OCI-LY7 (cell line): ENCODE measurements around the gene OGDH. TPM values are rescaled to one million over a fixed set of nuclear protein-coding genes. Genes with fewer than 3 reads are reported as not detected.

ENCODE experiments used
- BruUV-seq: library from RNA; stranded (reverse); fragments of 400-500 nt; replicated peaks from 2 replicates; lab custom pipeline; 2021; lab: Mats Ljungman, UMichigan
- CTCF ChIA-PET: fragments of 300-600 bp; sonication (Branson Sonifier 250); formaldehyde crosslinking; loops from one replicate; lab custom pipeline; 2022; ENCODE audit warnings: antibody characterized with exemption; ENCODE audit not compliant: unreplicated experiment; lab: Charles Lee
- POLR2A ChIA-PET: fragments of 300-600 bp; sonication (Branson Sonifier 250); formaldehyde crosslinking; loops from one replicate; lab custom pipeline; 2022; ENCODE audit warnings: antibody characterized with exemption; lab: Charles Lee
- DNase-seq: peaks from one replicate; pipeline ENCODE4 v3.0.0-alpha.2; 2015; ENCODE audit warnings: low spot score
- H2AFZ ChIP-seq: fragments of 200-600 bp; sonication (generic), shearing (Covaris generic); 2 replicates; pipeline ENCODE4 v1.6.1; 2014; ENCODE audit warnings: mild to moderate bottlenecking, antibody characterized with exemption, low read length, moderate library complexity
- H3K27ac ChIP-seq: fragments of 200-600 bp; sonication (generic); 2 replicates; pipeline ENCODE4 v1.5.1; 2014; ENCODE audit warnings: mixed run types, low read depth, mild to moderate bottlenecking, moderate library complexity, low read length, inconsistent platforms; ENCODE audit not compliant: poor library complexity, severe bottlenecking
- H3K36me3 ChIP-seq: fragments of 200-600 bp; sonication (generic); 2 replicates; pipeline ENCODE4 v1.6.1; 2014; ENCODE audit warnings: mild to moderate bottlenecking, antibody characterized with exemption, low read length, moderate library complexity, mixed read lengths; ENCODE audit not compliant: insufficient read depth
- H3K4me1 ChIP-seq: fragments of 200-600 bp; sonication (generic); 2 replicates; pipeline ENCODE4 v1.5.1; 2014; ENCODE audit warnings: mild to moderate bottlenecking, low read length; ENCODE audit not compliant: insufficient read depth, poor library complexity, severe bottlenecking
- H3K4me2 ChIP-seq: fragments of 200-600 bp; sonication (generic); 2 replicates; pipeline ENCODE4 v1.6.1; 2014; ENCODE audit warnings: mild to moderate bottlenecking, low read length
- H3K4me3 ChIP-seq: fragments of 200-600 bp; sonication (generic); 2 replicates; pipeline ENCODE4 v1.5.1; 2014; ENCODE audit warnings: mild to moderate bottlenecking, low read depth, low read length; ENCODE audit not compliant: poor library complexity, severe bottlenecking
- H3K79me2 ChIP-seq: fragments of 200-600 bp; sonication (generic); 2 replicates; pipeline ENCODE4 v1.6.1; 2016; ENCODE audit warnings: low read depth, mild to moderate bottlenecking, low read length, moderate library complexity, mixed read lengths; ENCODE audit not compliant: insufficient read depth
- H3K9me2 ChIP-seq: fragments of 200-600 bp; sonication (generic); 2 replicates; pipeline ENCODE4 v1.6.1; 2016; ENCODE audit warnings: mild to moderate bottlenecking, low read length, mixed read lengths; ENCODE audit not compliant: insufficient read depth
- H3K9me3 ChIP-seq: fragments of 200-600 bp; sonication (generic); 2 replicates; pipeline ENCODE4 v1.6.1; 2014; ENCODE audit warnings: mild to moderate bottlenecking, mixed run types, low read length, mixed read lengths
- H4K20me1 ChIP-seq: fragments of 200-600 bp; sonication (generic); 2 replicates; pipeline ENCODE4 v1.6.1; 2014; ENCODE audit warnings: mild to moderate bottlenecking, antibody characterized with exemption, low read length, moderate library complexity, mixed read lengths; ENCODE audit not compliant: insufficient read depth
- CTCF ChIP-seq: fragments of 200-600 bp; sonication (generic); conservative IDR thresholded peaks from 2 replicates; pipeline ENCODE4 v1.5.1; 2014; ENCODE audit warnings: mild to moderate bottlenecking, antibody characterized with exemption, low read length, moderate library complexity, mixed read lengths
- EZH2phosphoT487 ChIP-seq: fragments of 200-600 bp; sonication (generic); IDR thresholded peaks from 2 replicates; pipeline ENCODE4 v1.6.1; 2018; ENCODE audit warnings: low read depth, borderline replicate concordance, mild to moderate bottlenecking, mixed run types, antibody characterized with exemption, low read length, moderate library complexity, mixed read lengths
- intact Hi-C: fragments of 100-400 bp; cut with micrococcal nuclease; formaldehyde crosslinking; loops from one replicate; pipeline ENCODE4 v1.10.0; 2022; ENCODE audit not compliant: unreplicated experiment
- total RNA-seq, 2 experiments: library from RNA; depleted of rRNA in 1 of 2; stranded (reverse); fragments of >200 nt in 1 of 2; shearing (Covaris generic) in 1 of 2; gene quantifications; 2 replicates each; pipeline ENCODE4 v1.2.3, GENCODE V29; 2014 to 2022

Gene OGDH
- total RNA-seq, 2 experiments from 2014 or later = 47.6 to 70.9 TPM

- intact Hi-C loops = no loop called here
- ChIA-PET POLR2A (no interaction called here), CTCF (no interaction called here)
- Histone ChIP-seq H3K9me3 (peaks cover 25% of the 10 kb centered on the region; the same call in 1 of the 2 replicates), H3K36me3 (peaks cover 88% of the 10 kb centered on the region), H2AFZ (no peak overlapping the region), H3K9me2 (no peaks in the 10 kb centered on the region), H3K27ac (no peak overlapping the region), H3K4me3 (no peak overlapping the region), H3K4me2 (no peak overlapping the region), H3K4me1 (no peaks in the 10 kb centered on the region), H4K20me1 (no peaks in the 10 kb centered on the region), H3K79me2 (no peaks in the 10 kb centered on the region)
- no peak for DNase-seq
- BruUV-seq = no TSS peak
- TF ChIP-seq CTCF (no peak), EZH2phosphoT487 (no peak)
Observed at GRCh38 chr7:44658979-44659378, 52.6 kb downstream of the OGDH start.

- ChIA-PET CTCF (no interaction called here), POLR2A (no interaction called here)
- no peaks in the 10 kb centered on the region for H3K79me2 ChIP-seq
- no peak overlapping the region for H3K4me2 ChIP-seq
- no peaks in the 10 kb centered on the region for H3K4me1 ChIP-seq
- TF ChIP-seq CTCF (no peak), EZH2phosphoT487 (no peak)
- H3K9me2 ChIP-seq = no peaks in the 10 kb centered on the region
- H3K4me3 ChIP-seq = no peak overlapping the region
- peaks cover 25% of the 10 kb centered on the region; the same call in 1 of the 2 replicates for H3K9me3 ChIP-seq
- H3K27ac ChIP-seq = no peak overlapping the region
- no peaks in the 10 kb centered on the region for H4K20me1 ChIP-seq
- BruUV-seq = no TSS peak
- peaks cover 89% of the 10 kb centered on the region for H3K36me3 ChIP-seq
- no peak overlapping the region for H2AFZ ChIP-seq
- DNase-seq = no peak
- intact Hi-C loops = no loop called here
Observed at GRCh38 chr7:44661233-44661632, 54.8 kb downstream of the OGDH start.

GRCh38 chr7:44664780-44665461 lies 58.5 kb downstream of the OGDH start:
- Histone ChIP-seq H3K79me2 (no peaks in the 10 kb centered on the region), H2AFZ (no peak overlapping the region), H3K9me2 (no peaks in the 10 kb centered on the region), H3K4me1 (no peaks in the 10 kb centered on the region), H3K4me2 (no peak overlapping the region), H4K20me1 (no peaks in the 10 kb centered on the region), H3K36me3 (peaks cover 87% of the 10 kb centered on the region), H3K27ac (no peak overlapping the region), H3K9me3 (peaks cover 14% of the 10 kb centered on the region; the same call in 1 of the 2 replicates), H3K4me3 (no peak overlapping the region)
- DNase-seq = no peak
- ChIA-PET CTCF (no interaction called here), POLR2A (no interaction called here)
- intact Hi-C loops = no loop called here
- BruUV-seq = no TSS peak
- no peak for TF ChIP-seq EZH2phosphoT487
- TF ChIP-seq CTCF = no peak
